Lung (tissue), 12 donors: Measurements from ENCODE around the gene PARP1. TPM values are rescaled to one million over a fixed set of nuclear protein-coding genes. Genes with fewer than 3 reads are reported as not detected.

Experiments
- ATAC-seq: fragments of 200-7000 bp; cut with Tn5 transposase; one replicate; pipeline ENCODE4 v1.9.1; 2020; ENCODE audit warnings: moderate number of reproducible peaks; ENCODE audit not compliant: insufficient read depth, low FRiP score
- DNase-seq, 3 donors: peaks; one replicate each; pipeline ENCODE4 v3.0.0-alpha.2; 2013 to 2017
- H3K27ac ChIP-seq, 2 donors: one replicate each; pipeline ENCODE4 v1.5.1; 2013; ENCODE audit warnings: mild to moderate bottlenecking in 2 of 2, moderate library complexity in 2 of 2, control low read depth in 1 of 2, inconsistent platforms in 1 of 2, low read depth in 1 of 2, low read length in 1 of 2
- H3K27me3 ChIP-seq, 3 donors: one replicate each; pipeline ENCODE4 v1.5.1; 2013; ENCODE audit warnings: low read length in 2 of 3; ENCODE audit not compliant: control insufficient read depth in 3 of 3, insufficient read depth in 3 of 3
- H3K36me3 ChIP-seq, 4 donors: one replicate each; pipeline ENCODE4 v1.5.1; 2013; ENCODE audit warnings: low read length in 4 of 4, mild to moderate bottlenecking in 1 of 4, moderate library complexity in 1 of 4; ENCODE audit not compliant: control insufficient read depth in 4 of 4, insufficient read depth in 4 of 4
- H3K4me1 ChIP-seq, 5 donors: one replicate each; pipeline ENCODE4 v1.5.1; 2013; ENCODE audit warnings: low read length in 5 of 5, mild to moderate bottlenecking in 2 of 5, moderate library complexity in 1 of 5; ENCODE audit not compliant: control insufficient read depth in 5 of 5, insufficient read depth in 5 of 5
- H3K4me3 ChIP-seq: one replicate; pipeline ENCODE4 v1.5.1; 2013; ENCODE audit warnings: mild to moderate bottlenecking, control low read depth, moderate library complexity
- H3K9ac ChIP-seq, 2 donors: one replicate each; pipeline ENCODE4 v1.5.1; 2013; ENCODE audit warnings: low read length in 2 of 2, control low read depth in 1 of 2; ENCODE audit not compliant: insufficient read depth in 1 of 2
- H3K9me3 ChIP-seq, 4 donors: one replicate each; pipeline ENCODE4 v1.5.1; 2013; ENCODE audit warnings: low read length in 3 of 4, mild to moderate bottlenecking in 1 of 4, moderate library complexity in 1 of 4; ENCODE audit not compliant: control insufficient read depth in 4 of 4, insufficient read depth in 3 of 4
- WGBS, 2 donors: extraction: QIAGEN DNeasy Blood & Tissue Kit; methylation state at CpG; one replicate each; pipeline ENCODE4 v1.1.7; 2013; 5-methylcytosine and 5-hydroxymethylcytosine counted together
- polyA plus RNA-seq, 2 donors: library from polyadenylated mRNA; stranded (reverse); fragments of 200-250 nt; gene quantifications; one replicate each; pipeline ENCODE4 v1.2.1, GENCODE V29; 2013
- total RNA-seq, 2 donors: library from RNA; depleted of rRNA in 1 of 2; stranded (reverse); fragments of >200 nt in 1 of 2; gene quantifications; one replicate each; pipeline ENCODE4 v1.2.1, GENCODE V29; 2014 to 2021
- TF ChIP-seq, protein P1 (sequence below): IDR thresholded peaks from 2 replicates; pipeline ENCODE4 v1.5.1; 2012; ENCODE audit warnings: mild to moderate bottlenecking; ENCODE audit errors: control extremely low read depth, extremely low read depth
- donor health status: control.
- donor health status: control.
- donor health status: Bipolar disorder and iron deficiency.
- donor health status: healthy.
- donor health status: DM: yes; HTN: yes; CAD: no.

PARP1 gene
- total and polyA plus RNA-seq, 4 donors = 17.2 to 76.4 (median 51.1) TPM

GRCh38 chr1:226447932-226448665 is 40.2 kb upstream of the PARP1 start:
- H3K27ac ChIP-seq = no peak overlapping the region
- no peak overlapping the region for H3K9ac ChIP-seq
- no peaks in the 10 kb centered on the region for H3K4me1 ChIP-seq
- H3K9me3 ChIP-seq = no peaks in the 10 kb centered on the region
- DNase-seq = no peak
- TF ChIP-seq, protein P1, sequence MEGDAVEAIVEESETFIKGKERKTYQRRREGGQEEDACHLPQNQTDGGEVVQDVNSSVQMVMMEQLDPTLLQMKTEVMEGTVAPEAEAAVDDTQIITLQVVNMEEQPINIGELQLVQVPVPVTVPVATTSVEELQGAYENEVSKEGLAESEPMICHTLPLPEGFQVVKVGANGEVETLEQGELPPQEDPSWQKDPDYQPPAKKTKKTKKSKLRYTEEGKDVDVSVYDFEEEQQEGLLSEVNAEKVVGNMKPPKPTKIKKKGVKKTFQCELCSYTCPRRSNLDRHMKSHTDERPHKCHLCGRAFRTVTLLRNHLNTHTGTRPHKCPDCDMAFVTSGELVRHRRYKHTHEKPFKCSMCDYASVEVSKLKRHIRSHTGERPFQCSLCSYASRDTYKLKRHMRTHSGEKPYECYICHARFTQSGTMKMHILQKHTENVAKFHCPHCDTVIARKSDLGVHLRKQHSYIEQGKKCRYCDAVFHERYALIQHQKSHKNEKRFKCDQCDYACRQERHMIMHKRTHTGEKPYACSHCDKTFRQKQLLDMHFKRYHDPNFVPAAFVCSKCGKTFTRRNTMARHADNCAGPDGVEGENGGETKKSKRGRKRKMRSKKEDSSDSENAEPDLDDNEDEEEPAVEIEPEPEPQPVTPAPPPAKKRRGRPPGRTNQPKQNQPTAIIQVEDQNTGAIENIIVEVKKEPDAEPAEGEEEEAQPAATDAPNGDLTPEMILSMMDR = no peak
- WGBS, 2 donors = 82 to 85% methylated on average over 4 of the region's 4 CpGs
- H3K27me3 ChIP-seq = peaks cover 0 to 5% (median 0%) of the 10 kb centered on the region in 3 donors
- no peak overlapping the region for H3K4me3 ChIP-seq
- no peaks in the 10 kb centered on the region for H3K36me3 ChIP-seq
- no peak for ATAC-seq

GRCh38 chr1:226446094-226446493 is 38.2 kb upstream of the PARP1 start:
- no peak overlapping the region for H3K9ac ChIP-seq
- TF ChIP-seq, protein P1 = no peak
- peaks cover 0 to 5% (median 0%) of the 10 kb centered on the region in 3 donors for H3K27me3 ChIP-seq
- ATAC-seq (no peak), DNase-seq (no peak)
- 93 to 100% methylated on average over 2 of the region's 2 CpGs for WGBS, 2 donors
- H3K36me3 ChIP-seq = no peaks in the 10 kb centered on the region
- H3K4me1 ChIP-seq = no peaks in the 10 kb centered on the region
- no peaks in the 10 kb centered on the region for H3K9me3 ChIP-seq
- no peak overlapping the region for H3K4me3 ChIP-seq
- H3K27ac ChIP-seq = no peak overlapping the region

- no peak for ATAC-seq
- no peak for DNase-seq
These were observed 37.0 kb upstream of the PARP1 start for GRCh38 chr1:226444901-226445300.

More at GRCh38 chr1:226444901-226445300, 37.0 kb upstream of the PARP1 start:
- H3K4me1 ChIP-seq = no peaks in the 10 kb centered on the region
- H3K9ac ChIP-seq = no peak overlapping the region
- peaks cover 0 to 5% (median 0%) of the 10 kb centered on the region in 3 donors for H3K27me3 ChIP-seq
- no peaks in the 10 kb centered on the region for H3K36me3 ChIP-seq
- no peaks in the 10 kb centered on the region for H3K9me3 ChIP-seq
- H3K27ac ChIP-seq = no peak overlapping the region
- WGBS, 2 donors = 57 to 67% methylated on average over 2 of the region's 2 CpGs
- TF ChIP-seq, protein P1 = no peak
- H3K4me3 ChIP-seq = no peak overlapping the region
